GM21786 (cell line): ENCODE measurements around the gene DCDC2.
"Not testable (repeated sequence)": the region's sequence is repeated elsewhere in the genome, so short reads cannot be mapped to it uniquely, and the experiment has no call there.

ENCODE experiments used
- ATAC-seq: cut with Tn5 transposase; IDR thresholded peaks from one replicate; pipeline ENCODE4 v1.9.1; 2021; ENCODE audit not compliant: unreplicated experiment

The DCDC2 gene

GRCh38 chr6:24228681-24229255, 129.1 kb downstream of the DCDC2 start:
- ATAC-seq, result no peak

DNA sequence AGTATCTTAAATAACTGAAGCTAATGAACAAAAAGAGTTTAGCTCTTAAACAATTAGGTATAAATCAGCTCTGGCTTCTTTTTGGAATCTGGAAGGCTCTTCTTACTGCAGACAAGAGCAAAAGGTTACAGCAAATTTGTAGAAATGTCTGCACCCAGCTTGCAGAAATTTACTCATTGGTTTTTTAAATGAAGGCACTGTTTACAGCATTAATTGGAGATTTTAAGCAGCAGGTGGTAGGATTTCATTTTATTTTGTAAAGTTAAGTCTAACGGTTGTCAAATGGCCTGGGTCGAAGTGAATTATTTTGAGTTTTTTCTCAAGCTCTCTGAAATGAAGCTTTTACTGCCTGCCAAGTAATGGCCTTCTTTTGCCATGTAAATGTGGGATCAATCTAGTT, 129.7 kb downstream of the DCDC2 start:
- no peak for ATAC-seq

DNA sequence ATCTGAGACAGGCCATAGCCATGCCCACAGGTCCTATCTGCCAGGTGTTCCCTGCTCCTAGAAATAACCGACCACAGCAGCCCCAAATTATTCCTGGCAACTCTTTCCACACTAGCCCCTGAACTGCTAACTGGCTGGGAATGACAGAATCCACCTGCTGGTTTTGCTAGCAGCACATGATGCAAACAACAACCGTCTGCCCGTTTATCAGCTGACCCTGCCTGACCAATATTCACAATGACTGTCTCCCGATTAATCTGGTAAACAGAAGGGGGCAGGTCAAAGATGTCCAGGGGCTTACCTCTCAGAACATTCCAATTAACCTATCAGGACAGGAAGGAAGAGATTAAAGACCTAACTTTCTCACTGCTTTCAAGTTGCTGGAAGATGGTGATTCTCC, 130.3 kb downstream of the DCDC2 start:
- ATAC-seq, result no peak

- ATAC-seq, result no peak
Observed at GRCh38 chr6:24226541-24226940, 131.3 kb downstream of the DCDC2 start.

GRCh38 chr6:24225838-24226237, 132.0 kb downstream of the DCDC2 start:
- ATAC-seq, result no peak

DNA sequence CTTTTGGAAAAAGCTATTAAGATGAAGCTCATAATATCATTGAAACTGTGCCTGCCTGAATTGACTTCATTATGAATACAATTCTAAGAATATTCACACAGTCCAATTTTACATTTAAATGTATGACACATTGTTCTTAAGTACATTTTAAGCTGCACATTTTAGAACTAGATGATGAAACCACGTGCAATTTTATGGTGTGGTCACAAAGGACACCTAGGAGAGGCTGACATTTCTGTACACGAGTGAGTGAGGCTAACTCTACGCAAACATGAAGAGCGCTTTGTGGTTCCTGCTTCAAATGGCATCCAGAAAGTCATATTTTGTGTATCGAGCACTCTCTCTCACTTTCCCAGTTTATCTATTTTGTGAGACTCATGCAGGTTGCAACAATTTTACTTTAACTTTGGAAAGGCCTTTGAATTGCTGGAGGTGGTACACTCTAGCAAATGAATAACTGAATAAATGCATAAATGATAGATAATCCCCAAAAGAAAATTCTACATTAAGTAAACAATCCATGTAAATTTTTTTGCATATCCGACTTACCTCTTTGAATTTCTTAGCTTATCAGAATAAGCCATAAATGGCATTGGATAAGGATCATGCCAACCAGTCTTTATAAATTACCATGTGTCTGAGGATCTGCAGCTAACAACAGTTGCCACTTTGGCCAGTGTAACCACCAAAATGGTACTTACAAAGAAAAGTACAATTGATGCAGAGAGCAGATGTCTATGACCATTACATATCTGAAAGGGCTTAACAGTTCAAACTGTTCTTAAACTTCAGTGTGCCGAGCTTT, 134.5 kb downstream of the DCDC2 start:
- ATAC-seq, result no peak

- ATAC-seq, result no peak
Observed at GRCh38 chr6:24219670-24220069, 138.2 kb downstream of the DCDC2 start.

- ATAC-seq, result no peak
Observed at GRCh38 chr6:24214984-24215383, 142.9 kb downstream of the DCDC2 start.

- no peak for ATAC-seq
Observed at GRCh38 chr6:24207413-24207812, 150.4 kb downstream of the DCDC2 start.

DNA sequence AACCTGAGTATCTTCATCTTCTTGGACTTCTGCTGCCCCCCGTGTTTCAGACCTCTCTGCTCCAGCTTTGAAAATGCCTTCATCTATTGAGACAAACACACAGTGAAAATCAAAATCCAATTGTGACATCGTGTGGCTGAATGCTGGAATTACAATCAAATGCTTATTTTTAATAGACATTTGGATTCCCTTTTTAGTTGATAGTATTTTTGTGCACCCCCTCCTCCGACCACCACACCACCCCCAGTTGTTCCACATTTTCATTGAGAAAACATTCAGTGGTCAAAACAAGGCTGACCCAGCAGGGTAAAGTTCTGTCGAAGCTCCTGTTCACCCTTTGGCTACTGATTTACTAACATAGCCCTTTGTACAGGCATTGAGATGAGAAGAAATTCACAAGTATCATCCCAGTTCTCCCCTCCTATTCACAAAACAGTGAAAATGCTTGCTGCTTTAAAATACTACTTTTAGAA, 152.8 kb downstream of the DCDC2 start:
- no peak for ATAC-seq

DNA sequence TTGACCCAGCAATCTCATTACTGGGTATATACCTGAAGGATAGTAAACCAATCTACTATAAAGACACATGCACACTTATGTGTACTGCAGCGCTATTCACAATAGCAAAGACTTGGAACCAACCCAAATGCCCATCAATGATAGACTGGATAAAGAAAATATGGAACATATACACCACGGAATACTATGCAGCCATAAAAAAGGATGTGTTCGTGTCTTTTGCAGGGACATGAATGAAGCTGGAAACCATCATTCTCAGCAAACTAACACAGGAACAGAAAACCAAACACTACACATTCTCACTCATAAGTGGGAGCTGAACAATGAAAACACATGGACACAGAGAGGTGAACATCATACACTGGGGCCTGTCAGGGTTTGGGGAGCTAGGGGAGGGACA, 153.7 kb downstream of the DCDC2 start:
- ATAC-seq, result not testable (repeated sequence)

- no peak for ATAC-seq
Observed at GRCh38 chr6:24197892-24198291, 160.0 kb downstream of the DCDC2 start.

DNA sequence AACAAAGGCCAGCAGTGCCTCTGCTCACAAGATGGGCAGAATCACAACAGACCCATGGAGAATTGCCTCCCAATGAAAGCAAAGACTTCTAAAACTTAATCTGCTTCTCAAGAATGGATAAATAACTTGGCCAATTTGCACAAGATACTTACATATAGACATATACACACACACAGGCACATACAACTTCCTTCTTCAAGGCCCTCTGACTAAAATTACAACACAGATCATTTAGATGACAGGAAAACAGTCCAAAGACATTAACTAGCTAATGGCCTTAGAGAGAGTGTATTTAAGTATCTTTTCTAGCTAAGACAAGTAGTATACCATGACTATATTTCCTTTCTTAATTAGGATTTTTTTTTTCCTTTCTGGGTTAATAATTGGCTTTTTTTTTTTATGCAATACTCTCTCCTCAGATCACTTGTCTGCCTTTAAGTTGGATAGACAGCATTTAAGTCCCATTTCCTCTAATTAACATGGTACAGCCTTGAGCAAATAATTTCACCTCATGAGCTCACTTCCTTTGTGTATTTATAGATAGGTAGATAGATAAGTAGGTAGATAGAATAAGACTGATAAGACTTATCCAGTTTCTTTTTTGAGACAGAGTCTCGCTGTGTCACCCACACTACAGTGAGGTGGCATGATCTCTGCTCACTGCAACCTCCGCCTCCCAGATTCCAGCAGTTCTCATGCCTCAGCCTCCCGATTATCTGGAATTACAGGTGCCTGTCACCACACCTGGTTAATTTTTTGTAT, 161.8 kb downstream of the DCDC2 start:
- ATAC-seq, result no peak

DNA sequence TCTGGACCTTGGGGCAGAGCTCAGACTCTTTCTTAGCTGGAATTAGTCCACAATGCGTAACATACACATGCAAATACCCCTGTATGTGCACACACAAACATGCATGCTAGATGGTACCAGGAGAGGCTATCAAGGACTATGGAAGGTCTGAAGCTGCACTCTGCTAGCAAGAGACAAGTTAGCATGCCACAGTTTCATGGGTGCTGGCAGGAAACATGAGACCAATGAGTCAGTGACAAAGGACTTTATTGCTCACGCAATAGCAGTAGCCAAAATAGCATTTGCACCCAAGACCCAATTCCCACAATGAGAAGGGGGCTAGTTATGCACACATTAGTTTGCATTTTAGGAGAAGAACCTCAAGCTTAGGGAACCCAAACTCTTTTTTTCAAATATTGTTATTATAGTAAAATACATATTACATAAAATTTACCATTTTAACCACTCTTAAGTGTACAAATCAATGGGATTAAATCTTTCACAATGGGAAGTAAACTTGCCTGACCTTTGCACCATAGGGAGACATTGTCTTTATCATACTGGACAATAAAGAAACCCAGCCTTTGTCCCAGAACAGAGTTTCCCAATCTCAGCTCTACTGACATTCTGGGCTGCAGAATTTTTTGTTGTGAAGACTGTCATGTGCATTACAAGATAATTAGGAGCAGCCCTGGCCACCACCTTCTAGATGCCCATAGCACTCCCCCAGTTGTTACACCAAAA, 162.7 kb downstream of the DCDC2 start:
- ATAC-seq, result no peak

- no peak for ATAC-seq
Observed at GRCh38 chr6:24193364-24193763, 164.5 kb downstream of the DCDC2 start.

- ATAC-seq, result no peak
Observed at GRCh38 chr6:24191346-24191745, 166.5 kb downstream of the DCDC2 start.

DNA sequence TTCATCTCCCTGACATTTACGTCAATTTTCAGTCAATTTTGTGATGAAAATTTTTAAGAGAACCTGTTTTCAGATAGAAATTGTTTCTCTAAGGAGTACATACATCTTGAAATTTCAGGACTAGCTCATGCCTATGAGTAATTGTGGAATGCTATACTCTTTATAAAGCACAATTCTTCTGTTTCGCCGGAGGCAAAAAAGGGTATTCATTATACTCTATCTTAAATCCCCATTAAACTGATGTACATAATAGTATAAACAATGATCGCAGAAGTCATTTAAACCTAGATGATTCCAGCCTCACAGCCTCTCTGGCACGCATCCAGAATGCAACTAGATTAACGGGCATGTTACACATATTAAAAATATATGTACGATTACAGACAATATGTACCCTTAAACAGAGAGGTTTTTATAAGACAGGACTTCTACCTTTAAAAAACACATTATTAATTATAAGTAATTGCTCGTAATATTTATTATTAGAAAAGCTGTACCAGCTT, 169.2 kb downstream of the DCDC2 start:
- ATAC-seq, result no peak

- no peak for ATAC-seq
Observed at GRCh38 chr6:24187965-24188577, 169.8 kb downstream of the DCDC2 start.

DNA sequence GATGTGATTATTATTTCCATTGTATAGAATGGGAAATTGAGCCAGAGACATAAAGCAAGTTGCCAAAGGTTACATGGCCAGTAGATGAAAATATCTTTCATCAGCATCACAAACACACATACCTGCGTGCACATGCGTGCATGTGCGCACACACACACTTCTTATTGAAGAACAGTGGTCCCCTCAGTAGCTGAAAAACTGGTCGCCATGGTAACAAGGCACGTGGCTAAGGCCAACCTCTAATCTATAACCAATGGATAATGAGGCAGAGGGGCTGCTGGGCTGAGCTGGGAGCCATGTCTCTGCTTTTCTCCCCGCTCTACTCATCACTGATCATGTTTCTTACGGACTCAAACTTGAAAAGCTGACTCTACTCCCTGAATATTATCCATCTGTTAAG, 171.5 kb downstream of the DCDC2 start:
- ATAC-seq, result no peak

GRCh38 chr6:24183584-24183983, 174.3 kb downstream of the DCDC2 start:
- no peak for ATAC-seq

- ATAC-seq, result no peak
Observed at GRCh38 chr6:24157886-24158285, 200.0 kb downstream of the DCDC2 start.
